WTC11 (cell line): Measurements from ENCODE around the gene PPHLN1. TPM values are rescaled to one million over a fixed set of nuclear protein-coding genes. Genes with fewer than 3 reads are reported as not detected.

Experiments
- ATAC-seq: fragments of 200-7000 bp; cut with Tn5 transposase; 2 replicates; pipeline ENCODE4 v1.10.0; 2021; ENCODE audit warnings: mild to moderate bottlenecking, moderate library complexity
- CTCF ChIA-PET: fragments of 300-600 bp; sonication (Branson Sonifier 250); formaldehyde crosslinking; loops from one replicate; lab custom pipeline; 2021; ENCODE audit warnings: antibody characterized with exemption; lab: Charles Lee
- POLR2A ChIA-PET: fragments of 350-600 bp; sonication (Branson Sonifier 250); formaldehyde crosslinking; loops from one replicate; lab custom pipeline; 2021; ENCODE audit warnings: antibody characterized with exemption; lab: Charles Lee
- DNase-seq: peaks from one replicate; pipeline ENCODE4 v3.0.0; 2021; ENCODE audit warnings: low spot score
- H3K27ac Mint-ChIP-seq: 2 replicates; pipeline ENCODE4 v1.8.0; 2021; ENCODE audit warnings: mixed read lengths
- H3K27me3 Mint-ChIP-seq: 2 replicates; pipeline ENCODE4 v1.8.0; 2021; ENCODE audit warnings: low read depth, mild to moderate bottlenecking, moderate library complexity, mixed read lengths
- H3K36me3 Mint-ChIP-seq: 2 replicates; pipeline ENCODE4 v1.8.0; 2021; ENCODE audit warnings: mixed read lengths
- H3K4me1 Mint-ChIP-seq: 2 replicates; pipeline ENCODE4 v1.8.0; 2022; ENCODE audit warnings: mixed read lengths
- H3K4me3 Mint-ChIP-seq: 2 replicates; pipeline ENCODE4 v1.8.0; 2021; ENCODE audit warnings: mild to moderate bottlenecking, moderate library complexity, mixed read lengths
- H3K9me3 Mint-ChIP-seq: 2 replicates; pipeline ENCODE4 v1.8.0; 2021; ENCODE audit warnings: mixed read lengths
- CREM ChIP-seq: sonication (generic); formaldehyde crosslinking; IDR thresholded peaks from 2 replicates; pipeline ENCODE4 v1.8.1; 2022; ENCODE audit warnings: mild to moderate bottlenecking, missing genetic modification reagents, moderate library complexity
- FOXJ3 ChIP-seq: sonication (generic); formaldehyde crosslinking; IDR thresholded peaks from 2 replicates; pipeline ENCODE4 v1.9.0; 2021; ENCODE audit warnings: missing genetic modification reagents, mild to moderate bottlenecking, borderline replicate concordance
- FOXP1 ChIP-seq: sonication (generic); formaldehyde crosslinking; IDR thresholded peaks from 2 replicates; pipeline ENCODE4 v1.8.0; 2022; ENCODE audit warnings: missing genetic modification reagents, mild to moderate bottlenecking, moderate library complexity, borderline replicate concordance
- SMAD4 ChIP-seq: sonication (generic); formaldehyde crosslinking; IDR thresholded peaks from 2 replicates; pipeline ENCODE4 v1.8.0; 2022; ENCODE audit warnings: mild to moderate bottlenecking, missing genetic modification reagents
- SOX15 ChIP-seq: fragments of 250-450 bp; sonication (Bioruptor Pico); IDR thresholded peaks from 2 replicates; pipeline ENCODE4 v1.9.0; 2021; ENCODE audit warnings: mild to moderate bottlenecking
- TP53 ChIP-seq: sonication (generic); formaldehyde crosslinking; IDR thresholded peaks from 2 replicates; pipeline ENCODE4 v1.8.1; 2023; ENCODE audit warnings: mild to moderate bottlenecking, missing genetic modification reagents
- ZNF219 ChIP-seq: sonication (generic); formaldehyde crosslinking; IDR thresholded peaks from 2 replicates; pipeline ENCODE4 v1.8.0; 2023; ENCODE audit warnings: missing genetic modification reagents, mild to moderate bottlenecking, borderline replicate concordance
- ZNF423 ChIP-seq: fragments of 250-450 bp; sonication (Bioruptor Pico); IDR thresholded peaks from 2 replicates; pipeline ENCODE4 v2.1.2; 2022; ENCODE audit warnings: mild to moderate bottlenecking, moderate library complexity
- ZNF671 ChIP-seq: fragments of 250-450 bp; sonication (Bioruptor Pico); IDR thresholded peaks from 2 replicates; pipeline ENCODE4 v1.8.0; 2021; ENCODE audit warnings: mild to moderate bottlenecking
- total RNA-seq: library from RNA; stranded (reverse); gene quantifications from 3 replicates; pipeline ENCODE4 v1.2.3, GENCODE V29; 2021
- TF ChIP-seq, protein P1 (sequence below): fragments of 250-450 bp; sonication (Bioruptor Pico); IDR thresholded peaks from 2 replicates; pipeline ENCODE4 v1.9.0; 2021; ENCODE audit warnings: moderate library complexity, mild to moderate bottlenecking, inconsistent platforms, borderline replicate concordance
- TF ChIP-seq, protein P2 (sequence below): sonication (generic); formaldehyde crosslinking; IDR thresholded peaks from 2 replicates; pipeline ENCODE4 v1.8.1; 2023; ENCODE audit warnings: mild to moderate bottlenecking, missing genetic modification reagents
- TF ChIP-seq, protein P3 (sequence below): sonication (generic); formaldehyde crosslinking; conservative IDR thresholded peaks from 2 replicates; pipeline ENCODE4 v1.8.1; 2023; ENCODE audit warnings: mild to moderate bottlenecking, low read depth, missing genetic modification reagents, moderate library complexity
- TF ChIP-seq, protein P4 (sequence below): sonication (generic); formaldehyde crosslinking; IDR thresholded peaks from 2 replicates; pipeline ENCODE4 v1.8.0; 2022; ENCODE audit warnings: mild to moderate bottlenecking, missing genetic modification reagents
- TF ChIP-seq, protein P5 (sequence below): sonication (generic); formaldehyde crosslinking; IDR thresholded peaks from 2 replicates; pipeline ENCODE4 v1.8.1; 2023; ENCODE audit warnings: mild to moderate bottlenecking, missing genetic modification reagents
- TF ChIP-seq, protein P6 (sequence below): sonication (generic); formaldehyde crosslinking; IDR thresholded peaks from 2 replicates; pipeline ENCODE4 v1.8.1; 2022; ENCODE audit warnings: low read depth, missing genetic modification reagents, borderline replicate concordance
- TF ChIP-seq, protein P7 (sequence below): fragments of 250-450 bp; sonication (Bioruptor Pico); IDR thresholded peaks from 2 replicates; pipeline ENCODE4 v1.9.0; 2021; ENCODE audit warnings: mild to moderate bottlenecking, borderline replicate concordance
- TF ChIP-seq, protein P8 (sequence below): sonication (generic); formaldehyde crosslinking; IDR thresholded peaks from 2 replicates; pipeline ENCODE4 v1.8.1; 2022; ENCODE audit warnings: mild to moderate bottlenecking, missing genetic modification reagents, moderate library complexity, borderline replicate concordance

The PPHLN1 gene
- total RNA-seq, 1 experiment from 2014 or later = 61.1 TPM

DNA sequence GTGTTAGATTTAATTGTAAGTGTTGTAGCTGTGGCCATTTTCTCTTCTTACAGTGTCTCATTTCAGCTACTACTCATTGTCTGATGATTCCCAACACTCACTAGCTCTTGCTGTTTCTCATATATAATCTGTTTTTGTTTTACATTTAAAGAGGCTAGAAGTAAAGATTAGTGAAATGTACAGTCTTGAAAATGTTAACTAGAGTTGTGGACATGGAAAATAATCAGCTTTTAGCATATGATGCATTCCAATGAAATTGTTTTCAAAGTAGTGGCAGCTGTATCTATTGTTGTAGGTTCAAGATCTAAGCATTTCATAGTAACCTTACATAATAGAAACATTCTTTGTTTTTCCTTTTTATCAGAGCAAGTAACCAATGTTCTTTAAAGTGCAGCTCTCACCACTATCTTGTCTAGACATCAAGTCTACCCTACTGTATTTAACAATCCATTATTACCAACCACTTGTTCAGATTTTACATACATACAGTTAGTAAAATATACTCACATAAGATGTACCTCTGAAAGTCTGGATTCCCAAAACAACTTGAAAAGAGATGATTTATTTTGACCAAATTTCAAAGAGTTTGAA is 76.9 kb downstream of the PPHLN1 start:
- TF ChIP-seq ZNF219 (CRISPR knock-in tag) = no peak
- TF ChIP-seq, protein P1, sequence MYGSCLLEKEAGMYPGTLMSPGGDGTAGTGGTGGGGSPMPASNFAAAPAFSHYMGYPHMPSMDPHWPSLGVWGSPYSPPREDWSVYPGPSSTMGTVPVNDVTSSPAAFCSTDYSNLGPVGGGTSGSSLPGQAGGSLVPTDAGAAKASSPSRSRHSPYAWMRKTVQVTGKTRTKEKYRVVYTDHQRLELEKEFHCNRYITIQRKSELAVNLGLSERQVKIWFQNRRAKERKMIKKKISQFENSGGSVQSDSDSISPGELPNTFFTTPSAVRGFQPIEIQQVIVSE = no peak
- no peak for TF ChIP-seq CREM (CRISPR knock-in tag)
- no peak for TF ChIP-seq SOX15 (CRISPR knock-in tag)
- TF ChIP-seq, protein P2, sequence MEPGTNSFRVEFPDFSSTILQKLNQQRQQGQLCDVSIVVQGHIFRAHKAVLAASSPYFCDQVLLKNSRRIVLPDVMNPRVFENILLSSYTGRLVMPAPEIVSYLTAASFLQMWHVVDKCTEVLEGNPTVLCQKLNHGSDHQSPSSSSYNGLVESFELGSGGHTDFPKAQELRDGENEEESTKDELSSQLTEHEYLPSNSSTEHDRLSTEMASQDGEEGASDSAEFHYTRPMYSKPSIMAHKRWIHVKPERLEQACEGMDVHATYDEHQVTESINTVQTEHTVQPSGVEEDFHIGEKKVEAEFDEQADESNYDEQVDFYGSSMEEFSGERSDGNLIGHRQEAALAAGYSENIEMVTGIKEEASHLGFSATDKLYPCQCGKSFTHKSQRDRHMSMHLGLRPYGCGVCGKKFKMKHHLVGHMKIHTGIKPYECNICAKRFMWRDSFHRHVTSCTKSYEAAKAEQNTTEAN = no peak
- TF ChIP-seq, protein P3, sequence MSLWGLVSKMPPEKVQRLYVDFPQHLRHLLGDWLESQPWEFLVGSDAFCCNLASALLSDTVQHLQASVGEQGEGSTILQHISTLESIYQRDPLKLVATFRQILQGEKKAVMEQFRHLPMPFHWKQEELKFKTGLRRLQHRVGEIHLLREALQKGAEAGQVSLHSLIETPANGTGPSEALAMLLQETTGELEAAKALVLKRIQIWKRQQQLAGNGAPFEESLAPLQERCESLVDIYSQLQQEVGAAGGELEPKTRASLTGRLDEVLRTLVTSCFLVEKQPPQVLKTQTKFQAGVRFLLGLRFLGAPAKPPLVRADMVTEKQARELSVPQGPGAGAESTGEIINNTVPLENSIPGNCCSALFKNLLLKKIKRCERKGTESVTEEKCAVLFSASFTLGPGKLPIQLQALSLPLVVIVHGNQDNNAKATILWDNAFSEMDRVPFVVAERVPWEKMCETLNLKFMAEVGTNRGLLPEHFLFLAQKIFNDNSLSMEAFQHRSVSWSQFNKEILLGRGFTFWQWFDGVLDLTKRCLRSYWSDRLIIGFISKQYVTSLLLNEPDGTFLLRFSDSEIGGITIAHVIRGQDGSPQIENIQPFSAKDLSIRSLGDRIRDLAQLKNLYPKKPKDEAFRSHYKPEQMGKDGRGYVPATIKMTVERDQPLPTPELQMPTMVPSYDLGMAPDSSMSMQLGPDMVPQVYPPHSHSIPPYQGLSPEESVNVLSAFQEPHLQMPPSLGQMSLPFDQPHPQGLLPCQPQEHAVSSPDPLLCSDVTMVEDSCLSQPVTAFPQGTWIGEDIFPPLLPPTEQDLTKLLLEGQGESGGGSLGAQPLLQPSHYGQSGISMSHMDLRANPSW = no peak
- TF ChIP-seq ZNF671 (CRISPR knock-in tag) = no peak
- no peak for TF ChIP-seq ZNF423
- TF ChIP-seq, protein P4, sequence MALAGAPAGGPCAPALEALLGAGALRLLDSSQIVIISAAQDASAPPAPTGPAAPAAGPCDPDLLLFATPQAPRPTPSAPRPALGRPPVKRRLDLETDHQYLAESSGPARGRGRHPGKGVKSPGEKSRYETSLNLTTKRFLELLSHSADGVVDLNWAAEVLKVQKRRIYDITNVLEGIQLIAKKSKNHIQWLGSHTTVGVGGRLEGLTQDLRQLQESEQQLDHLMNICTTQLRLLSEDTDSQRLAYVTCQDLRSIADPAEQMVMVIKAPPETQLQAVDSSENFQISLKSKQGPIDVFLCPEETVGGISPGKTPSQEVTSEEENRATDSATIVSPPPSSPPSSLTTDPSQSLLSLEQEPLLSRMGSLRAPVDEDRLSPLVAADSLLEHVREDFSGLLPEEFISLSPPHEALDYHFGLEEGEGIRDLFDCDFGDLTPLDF (CRISPR knock-in tag) = no peak
- TF ChIP-seq, protein P5, sequence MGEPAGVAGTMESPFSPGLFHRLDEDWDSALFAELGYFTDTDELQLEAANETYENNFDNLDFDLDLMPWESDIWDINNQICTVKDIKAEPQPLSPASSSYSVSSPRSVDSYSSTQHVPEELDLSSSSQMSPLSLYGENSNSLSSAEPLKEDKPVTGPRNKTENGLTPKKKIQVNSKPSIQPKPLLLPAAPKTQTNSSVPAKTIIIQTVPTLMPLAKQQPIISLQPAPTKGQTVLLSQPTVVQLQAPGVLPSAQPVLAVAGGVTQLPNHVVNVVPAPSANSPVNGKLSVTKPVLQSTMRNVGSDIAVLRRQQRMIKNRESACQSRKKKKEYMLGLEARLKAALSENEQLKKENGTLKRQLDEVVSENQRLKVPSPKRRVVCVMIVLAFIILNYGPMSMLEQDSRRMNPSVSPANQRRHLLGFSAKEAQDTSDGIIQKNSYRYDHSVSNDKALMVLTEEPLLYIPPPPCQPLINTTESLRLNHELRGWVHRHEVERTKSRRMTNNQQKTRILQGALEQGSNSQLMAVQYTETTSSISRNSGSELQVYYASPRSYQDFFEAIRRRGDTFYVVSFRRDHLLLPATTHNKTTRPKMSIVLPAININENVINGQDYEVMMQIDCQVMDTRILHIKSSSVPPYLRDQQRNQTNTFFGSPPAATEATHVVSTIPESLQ (CRISPR knock-in tag) = no peak
- no peak for TF ChIP-seq TP53 (CRISPR knock-in tag)
- no peak for TF ChIP-seq FOXP1 (CRISPR knock-in tag)
- TF ChIP-seq, protein P6, sequence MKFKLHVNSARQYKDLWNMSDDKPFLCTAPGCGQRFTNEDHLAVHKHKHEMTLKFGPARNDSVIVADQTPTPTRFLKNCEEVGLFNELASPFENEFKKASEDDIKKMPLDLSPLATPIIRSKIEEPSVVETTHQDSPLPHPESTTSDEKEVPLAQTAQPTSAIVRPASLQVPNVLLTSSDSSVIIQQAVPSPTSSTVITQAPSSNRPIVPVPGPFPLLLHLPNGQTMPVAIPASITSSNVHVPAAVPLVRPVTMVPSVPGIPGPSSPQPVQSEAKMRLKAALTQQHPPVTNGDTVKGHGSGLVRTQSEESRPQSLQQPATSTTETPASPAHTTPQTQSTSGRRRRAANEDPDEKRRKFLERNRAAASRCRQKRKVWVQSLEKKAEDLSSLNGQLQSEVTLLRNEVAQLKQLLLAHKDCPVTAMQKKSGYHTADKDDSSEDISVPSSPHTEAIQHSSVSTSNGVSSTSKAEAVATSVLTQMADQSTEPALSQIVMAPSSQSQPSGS (CRISPR knock-in tag) = no peak
- TF ChIP-seq FOXJ3 (CRISPR knock-in tag) = no peak
- TF ChIP-seq, protein P7, sequence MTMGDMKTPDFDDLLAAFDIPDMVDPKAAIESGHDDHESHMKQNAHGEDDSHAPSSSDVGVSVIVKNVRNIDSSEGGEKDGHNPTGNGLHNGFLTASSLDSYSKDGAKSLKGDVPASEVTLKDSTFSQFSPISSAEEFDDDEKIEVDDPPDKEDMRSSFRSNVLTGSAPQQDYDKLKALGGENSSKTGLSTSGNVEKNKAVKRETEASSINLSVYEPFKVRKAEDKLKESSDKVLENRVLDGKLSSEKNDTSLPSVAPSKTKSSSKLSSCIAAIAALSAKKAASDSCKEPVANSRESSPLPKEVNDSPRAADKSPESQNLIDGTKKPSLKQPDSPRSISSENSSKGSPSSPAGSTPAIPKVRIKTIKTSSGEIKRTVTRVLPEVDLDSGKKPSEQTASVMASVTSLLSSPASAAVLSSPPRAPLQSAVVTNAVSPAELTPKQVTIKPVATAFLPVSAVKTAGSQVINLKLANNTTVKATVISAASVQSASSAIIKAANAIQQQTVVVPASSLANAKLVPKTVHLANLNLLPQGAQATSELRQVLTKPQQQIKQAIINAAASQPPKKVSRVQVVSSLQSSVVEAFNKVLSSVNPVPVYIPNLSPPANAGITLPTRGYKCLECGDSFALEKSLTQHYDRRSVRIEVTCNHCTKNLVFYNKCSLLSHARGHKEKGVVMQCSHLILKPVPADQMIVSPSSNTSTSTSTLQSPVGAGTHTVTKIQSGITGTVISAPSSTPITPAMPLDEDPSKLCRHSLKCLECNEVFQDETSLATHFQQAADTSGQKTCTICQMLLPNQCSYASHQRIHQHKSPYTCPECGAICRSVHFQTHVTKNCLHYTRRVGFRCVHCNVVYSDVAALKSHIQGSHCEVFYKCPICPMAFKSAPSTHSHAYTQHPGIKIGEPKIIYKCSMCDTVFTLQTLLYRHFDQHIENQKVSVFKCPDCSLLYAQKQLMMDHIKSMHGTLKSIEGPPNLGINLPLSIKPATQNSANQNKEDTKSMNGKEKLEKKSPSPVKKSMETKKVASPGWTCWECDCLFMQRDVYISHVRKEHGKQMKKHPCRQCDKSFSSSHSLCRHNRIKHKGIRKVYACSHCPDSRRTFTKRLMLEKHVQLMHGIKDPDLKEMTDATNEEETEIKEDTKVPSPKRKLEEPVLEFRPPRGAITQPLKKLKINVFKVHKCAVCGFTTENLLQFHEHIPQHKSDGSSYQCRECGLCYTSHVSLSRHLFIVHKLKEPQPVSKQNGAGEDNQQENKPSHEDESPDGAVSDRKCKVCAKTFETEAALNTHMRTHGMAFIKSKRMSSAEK (CRISPR knock-in tag) = no peak
- no peak for TF ChIP-seq SMAD4
- TF ChIP-seq, protein P8, sequence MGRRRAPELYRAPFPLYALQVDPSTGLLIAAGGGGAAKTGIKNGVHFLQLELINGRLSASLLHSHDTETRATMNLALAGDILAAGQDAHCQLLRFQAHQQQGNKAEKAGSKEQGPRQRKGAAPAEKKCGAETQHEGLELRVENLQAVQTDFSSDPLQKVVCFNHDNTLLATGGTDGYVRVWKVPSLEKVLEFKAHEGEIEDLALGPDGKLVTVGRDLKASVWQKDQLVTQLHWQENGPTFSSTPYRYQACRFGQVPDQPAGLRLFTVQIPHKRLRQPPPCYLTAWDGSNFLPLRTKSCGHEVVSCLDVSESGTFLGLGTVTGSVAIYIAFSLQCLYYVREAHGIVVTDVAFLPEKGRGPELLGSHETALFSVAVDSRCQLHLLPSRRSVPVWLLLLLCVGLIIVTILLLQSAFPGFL = no peak
- no peak overlapping the region for H3K4me3 Mint-ChIP-seq
- H3K4me1 Mint-ChIP-seq = no peaks in the 10 kb centered on the region
- no peak for ATAC-seq
- POLR2A ChIA-PET = no interaction called here
- no peaks in the 10 kb centered on the region for H3K9me3 Mint-ChIP-seq
- no peaks in the 10 kb centered on the region for H3K27me3 Mint-ChIP-seq
- peaks cover 29% of the 10 kb centered on the region for H3K36me3 Mint-ChIP-seq
- H3K27ac Mint-ChIP-seq = no peak overlapping the region
- CTCF ChIA-PET = no interaction called here
- no peak for DNase-seq
